NCI-H82 (cell line): ENCODE results near the gene FBXL13.
"Not testable (repeated sequence)": the region's sequence is repeated elsewhere in the genome, so short reads cannot be mapped to it uniquely, and the experiment has no call there.

Source experiments
- DNase-seq: peaks from one replicate; lab custom pipeline; 2025; lab: John Stamatoyannopoulos, UW

FBXL13 gene

DNA sequence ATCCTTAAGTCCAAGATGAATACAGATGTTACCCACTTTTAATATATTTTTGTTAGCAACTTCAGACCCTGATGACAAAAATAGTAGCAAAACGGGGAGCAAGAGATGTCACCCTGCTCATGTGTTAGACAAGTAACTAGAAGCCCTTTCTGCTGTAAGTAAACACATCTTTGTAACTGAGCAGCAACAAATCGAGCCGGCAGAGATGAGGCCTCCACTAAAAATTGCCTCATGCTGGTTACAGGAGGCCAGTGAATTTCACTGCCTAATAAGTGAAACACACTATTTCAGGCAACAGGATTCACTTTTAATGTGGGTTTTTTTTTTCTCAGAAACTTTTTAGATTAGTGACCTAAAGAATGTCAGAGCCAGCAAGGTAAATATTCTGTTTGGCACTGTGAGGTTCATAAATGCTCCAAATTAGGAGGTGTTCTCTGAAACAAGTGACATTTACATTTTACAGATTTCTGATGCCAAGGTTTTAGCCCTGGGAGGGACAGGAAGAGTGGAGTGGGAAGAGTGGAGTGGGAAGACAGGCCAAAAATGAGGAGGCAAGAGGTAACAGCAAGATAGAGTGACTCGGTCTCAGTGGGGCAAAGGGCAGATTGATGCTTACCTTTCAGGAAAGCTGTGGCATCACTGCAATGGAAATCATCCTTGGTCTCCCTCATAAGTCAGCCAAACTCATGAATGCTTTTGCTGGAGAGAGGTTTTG lies 215.4 kb downstream of the FBXL13 start:
- no peak for DNase-seq

- DNase-seq, result no peak
Observed at GRCh38 chr7:102856036-102856435, 218.6 kb downstream of the FBXL13 start.

DNA sequence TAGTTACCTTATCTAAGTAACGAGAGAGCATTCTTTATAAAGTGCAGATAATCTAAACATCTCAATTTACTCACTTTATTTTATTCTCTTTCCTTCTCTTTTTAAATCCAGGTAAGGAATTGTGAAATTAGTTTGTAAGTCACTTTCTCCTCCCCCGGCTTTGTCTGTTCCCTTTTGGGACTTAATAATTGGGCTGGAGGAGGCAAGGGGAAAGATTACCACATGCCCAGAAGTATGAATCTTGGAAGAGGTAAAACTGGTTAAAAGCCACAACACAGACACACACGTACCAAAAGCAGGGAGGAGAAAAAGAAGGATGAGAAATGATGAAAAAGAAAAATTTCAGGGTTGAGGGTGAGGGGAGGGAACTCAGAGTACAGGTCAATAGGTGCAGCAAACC lies 225.1 kb downstream of the FBXL13 start:
- no peak for DNase-seq

DNA sequence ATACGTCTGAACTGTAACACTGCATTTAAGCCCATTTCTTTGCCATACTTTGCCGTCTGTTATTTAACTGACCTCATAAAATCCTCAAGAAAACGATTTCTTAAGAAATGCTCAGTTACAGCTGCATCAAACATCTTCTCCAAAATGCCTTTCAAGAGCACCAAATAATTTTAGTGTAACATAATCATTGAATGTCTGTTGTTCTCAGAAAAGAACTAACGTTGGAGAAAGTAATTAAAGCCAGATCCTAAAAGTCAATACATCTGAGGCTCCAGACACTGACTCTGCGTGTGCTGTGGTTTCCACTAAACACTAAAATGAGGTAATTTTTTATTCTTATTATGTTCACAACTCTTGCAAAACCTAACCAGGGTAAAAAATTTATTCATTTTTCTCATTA lies 225.5 kb downstream of the FBXL13 start:
- DNase-seq, result no peak

DNA sequence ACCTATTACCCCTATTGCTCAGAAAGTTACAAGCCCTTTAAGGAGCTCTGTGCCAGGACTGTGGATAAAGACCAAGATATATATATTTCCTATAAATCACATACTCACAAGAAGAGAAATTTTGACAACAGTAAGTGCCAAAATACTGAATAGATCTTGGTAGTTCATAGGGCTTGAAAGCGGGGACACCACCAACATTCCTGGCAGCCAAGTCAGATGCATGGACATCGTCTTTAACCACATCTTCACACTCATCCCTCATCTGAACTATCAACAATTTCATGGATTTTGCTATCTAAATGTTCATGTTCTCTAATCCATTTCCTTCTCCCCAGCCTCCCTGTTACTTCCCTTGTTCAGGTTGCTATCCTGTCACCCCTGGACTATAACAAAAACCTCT lies 229.2 kb downstream of the FBXL13 start:
- no peak for DNase-seq

GRCh38 chr7:102843850-102844249 lies 230.7 kb downstream of the FBXL13 start:
- no peak for DNase-seq

- no peak for DNase-seq
Observed at GRCh38 chr7:102842284-102842683, 232.3 kb downstream of the FBXL13 start.

DNA sequence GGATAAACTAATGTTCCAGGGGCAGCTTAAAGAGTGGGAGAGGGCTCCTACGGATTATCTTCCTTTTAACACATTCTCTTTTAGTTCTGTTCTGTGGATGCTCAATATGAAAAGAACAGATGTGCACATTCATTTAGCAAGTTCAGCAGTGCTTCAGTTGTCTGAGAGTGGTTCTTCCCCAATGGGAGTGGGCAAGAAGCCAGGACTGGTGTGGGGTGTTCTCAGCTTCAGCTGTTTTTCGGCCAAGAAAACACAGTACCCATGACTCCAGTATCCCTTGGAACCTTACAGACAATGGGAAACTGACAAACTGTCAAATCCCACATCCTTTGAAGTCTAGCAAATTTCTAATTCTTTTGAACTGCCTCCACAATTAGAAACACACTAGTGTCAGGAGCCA lies 233.3 kb downstream of the FBXL13 start:
- DNase-seq, result no peak

DNA sequence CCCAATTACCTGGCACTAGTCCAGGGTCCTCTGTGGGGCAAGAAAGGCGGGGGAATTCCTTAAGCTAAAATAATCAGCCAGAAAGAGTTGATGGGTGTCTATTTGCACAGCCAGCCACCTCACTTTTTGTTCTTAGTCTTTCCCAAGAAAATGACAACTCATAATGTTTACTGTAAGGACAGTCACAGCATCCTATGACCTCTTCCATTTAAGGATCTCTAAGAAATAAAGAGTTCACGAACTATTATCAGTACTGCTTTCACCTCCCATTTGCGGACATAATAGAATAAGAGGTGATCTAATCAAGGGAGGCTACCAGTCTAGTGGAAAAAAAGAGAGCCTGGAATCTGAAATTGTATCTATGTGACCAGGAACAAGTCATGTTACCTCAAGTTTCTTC lies 234.2 kb downstream of the FBXL13 start:
- DNase-seq, result no peak

- DNase-seq, result not testable (repeated sequence)
Observed at GRCh38 chr7:102838572-102839101, 236.0 kb downstream of the FBXL13 start.

GRCh38 chr7:102837802-102838201 lies 236.8 kb downstream of the FBXL13 start:
- DNase-seq, result no peak

GRCh38 chr7:102836977-102837376 lies 237.6 kb downstream of the FBXL13 start:
- no peak for DNase-seq

DNA sequence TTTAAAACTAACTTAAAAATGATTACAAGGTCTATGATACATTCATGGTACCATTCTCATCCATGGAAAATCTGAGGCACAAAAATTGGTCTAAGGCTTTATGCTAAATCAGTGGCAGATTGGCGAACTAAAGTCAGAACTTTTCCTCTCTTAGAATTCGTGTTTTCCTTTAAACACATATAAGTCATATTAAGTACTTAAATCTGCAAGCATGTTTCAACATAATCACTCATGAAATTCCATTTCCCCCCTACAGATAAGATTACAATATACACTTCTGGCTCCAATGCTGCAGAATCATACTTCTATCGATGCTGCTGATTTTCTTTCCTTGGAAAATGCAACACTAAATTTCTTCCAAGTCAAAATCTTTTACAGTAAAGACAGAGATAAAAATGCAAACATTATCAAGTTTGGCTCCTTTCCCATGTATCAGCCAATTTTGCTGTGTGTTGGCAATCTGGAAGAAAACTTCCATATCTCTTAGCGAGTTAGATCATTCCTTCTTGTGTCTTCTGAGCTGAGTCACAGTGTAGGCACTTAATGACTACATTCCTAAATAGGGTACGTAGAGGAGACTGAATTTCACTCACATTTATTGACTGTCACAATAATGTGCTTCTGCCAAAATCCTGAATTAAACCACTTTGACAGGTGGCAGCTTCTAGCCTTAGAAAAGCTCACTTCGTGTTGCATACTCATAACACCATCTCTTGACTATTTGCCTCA lies 238.2 kb downstream of the FBXL13 start:
- no peak for DNase-seq

DNA sequence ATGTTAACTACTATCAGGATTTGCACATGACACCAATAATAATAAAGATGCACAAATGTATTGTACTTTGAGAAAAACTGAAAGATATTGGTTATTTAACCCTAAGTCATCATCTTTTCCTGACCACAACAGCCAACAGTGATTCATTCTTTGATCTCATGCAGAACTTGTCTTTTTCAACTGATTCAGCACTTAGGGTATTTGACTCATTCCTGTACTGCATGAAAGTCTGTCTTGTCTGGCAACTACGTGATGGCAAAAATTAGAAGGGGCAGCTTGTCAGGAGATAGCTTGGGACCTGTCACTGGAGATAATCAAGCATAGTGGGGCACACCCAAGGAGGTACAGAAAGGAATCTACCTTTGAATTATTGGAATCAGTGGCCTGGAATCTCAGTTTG lies 239.6 kb downstream of the FBXL13 start:
- no peak for DNase-seq

DNA sequence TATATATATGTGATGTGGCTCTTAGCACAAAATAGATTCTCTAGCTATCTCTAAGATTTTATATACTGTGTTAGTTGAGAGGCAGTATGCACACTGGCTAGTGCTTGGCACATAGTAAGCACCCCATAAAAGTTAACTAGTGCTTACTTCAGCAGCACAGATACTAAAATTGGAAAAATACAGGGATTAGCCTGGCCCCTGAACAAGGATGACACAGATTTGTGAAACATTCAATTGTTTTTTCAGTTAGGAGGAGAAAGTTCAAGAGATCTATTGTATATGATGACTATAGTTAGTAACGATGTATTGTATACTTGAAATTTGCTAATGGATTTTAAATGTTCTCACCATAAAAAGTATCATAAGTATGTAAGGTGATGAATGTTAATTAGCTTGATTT lies 240.1 kb downstream of the FBXL13 start:
- no peak for DNase-seq

GRCh38 chr7:102833343-102833742 lies 241.3 kb downstream of the FBXL13 start:
- no peak for DNase-seq

DNA sequence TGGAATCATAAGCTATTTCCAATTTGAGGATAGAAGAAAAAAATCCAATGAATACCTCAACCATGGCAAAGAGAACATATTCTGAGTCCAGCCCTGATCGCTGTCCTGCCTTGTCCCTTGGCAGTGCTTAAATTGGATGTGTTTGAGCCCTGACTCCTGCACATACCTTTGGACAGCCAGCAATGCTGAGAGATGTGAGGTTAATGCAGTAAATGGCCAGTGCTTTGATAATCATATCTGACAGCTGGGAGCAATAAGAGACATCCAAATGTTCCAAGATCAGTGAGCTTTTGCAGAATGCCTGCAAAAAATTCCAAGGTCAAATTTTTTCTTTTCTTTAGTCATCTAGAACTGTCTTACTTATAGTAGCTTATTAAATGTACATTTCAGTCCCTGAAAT lies 241.9 kb downstream of the FBXL13 start:
- DNase-seq, result no peak

GRCh38 chr7:102830197-102830596 lies 244.4 kb downstream of the FBXL13 start:
- DNase-seq, result peak; percentile 8

DNA sequence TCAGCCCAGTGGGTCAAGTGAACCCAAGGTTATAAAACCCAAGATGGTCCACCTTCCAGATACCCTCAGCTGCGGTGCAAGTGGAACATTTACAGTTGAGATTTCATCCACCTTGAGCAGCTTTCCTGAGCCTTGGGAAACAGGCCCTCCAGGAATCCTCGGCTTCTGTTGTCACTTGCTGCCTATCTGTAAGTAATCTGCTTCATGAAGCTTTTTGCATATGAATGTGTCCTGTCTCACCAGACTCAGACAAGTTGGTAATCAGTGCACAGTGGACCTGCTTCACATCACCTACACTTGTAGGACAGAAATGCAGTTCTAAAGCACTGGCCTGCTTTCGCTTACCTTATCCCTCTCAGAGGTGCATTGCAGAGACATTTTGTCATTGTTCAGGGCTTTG lies 245.5 kb downstream of the FBXL13 start:
- no peak for DNase-seq

- no peak for DNase-seq
Observed at GRCh38 chr7:102828286-102828685, 246.3 kb downstream of the FBXL13 start.

GRCh38 chr7:102823390-102824119 lies 251.0 kb downstream of the FBXL13 start:
- no peak for DNase-seq

DNA sequence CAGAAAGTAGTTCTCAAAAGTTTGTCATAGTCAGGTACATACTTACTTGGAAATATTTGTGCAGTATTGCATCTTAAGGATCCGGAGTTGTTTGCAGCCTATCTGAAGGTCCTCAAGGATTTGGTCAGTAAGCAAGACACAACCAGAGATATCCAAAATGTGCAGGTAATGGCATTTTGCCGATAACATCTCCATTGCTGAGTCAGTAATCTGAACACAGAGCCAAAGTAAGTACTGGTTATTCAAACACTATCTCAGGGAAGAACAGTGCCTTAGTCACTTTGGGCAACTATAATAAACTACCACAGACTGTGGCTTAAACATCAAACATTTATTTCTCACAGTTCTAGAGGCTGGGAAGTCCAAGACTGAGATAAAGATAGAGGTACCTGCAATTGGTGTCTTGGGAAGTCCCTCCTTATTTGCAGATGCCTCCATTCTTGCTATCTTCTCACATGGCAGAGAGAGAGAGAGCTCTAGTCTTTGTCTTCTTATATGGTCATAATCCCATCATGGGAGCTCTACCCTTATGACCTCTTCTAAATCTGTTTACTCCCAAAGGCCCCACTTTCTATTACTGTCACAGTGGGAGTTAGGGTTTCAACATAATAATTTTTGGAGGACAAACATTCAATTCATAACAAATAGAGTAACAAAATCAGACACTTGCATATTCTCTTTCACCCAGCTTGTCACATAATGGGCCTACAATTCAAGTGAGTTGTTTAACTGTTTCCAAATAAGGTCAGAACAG lies 252.4 kb downstream of the FBXL13 start:
- peak; percentile 45 for DNase-seq
